ENCODE results near the gene SHISA3.

The SHISA3 gene

GRCh38 chr4:42396752-42397634 lies at the start of gene SHISA3:
TSS of gene SHISA3 (plus strand) at chr4:42397488. CDS start at chr4:42398057, 569 bp downstream.
- H3K36me3 ChIP-seq: no peaks in the 10 kb centered on the region
- no peak for TF ChIP-seq Cebpa-rat (IDR thresholded peaks at IDR 0.05)
- peak within 1 kb of the TSS; percentile 56 to 74 (median 66) for H3K4me3 ChIP-seq
- no peaks in the 10 kb centered on the region for H3K9me3 ChIP-seq (replicated peaks in 1 of 11)
- H3K4me2 ChIP-seq: peak within 1 kb of the TSS; percentile 94 to 100 (median 99)
- H3K27ac ChIP-seq: no peak within 1 kb of the TSS
- H3K27me3 ChIP-seq: peaks cover 71 to 81% (median 74%) of the 10 kb centered on the region in 11 experiments
- peak within 1 kb of the TSS; percentile 26 to 67 (median 54); a peak in 20 of 22 replicates for H3K9ac ChIP-seq
- H4K20me1 ChIP-seq: peaks cover 0 to 36% (median 22%) of the 10 kb centered on the region in 11 experiments; a peak in 14 of 22 replicates
- H3K4me1 ChIP-seq: peaks cover 16 to 22% (median 20%) of the 10 kb centered on the region in 10 experiments; a peak in 18 of 20 replicates

- Histone ChIP-seq H3K4me2 (0 out of 22 replicates have a peak overlapping the region, but pooled peaks of 1 of the 11 experiments have one; percentile 1), H3K4me3 (no peak overlapping the region), H3K9ac (no peak overlapping the region), H4K20me1 (no peaks in the 10 kb centered on the region), H3K9me3 (replicated peaks in 1 of 11) (peaks cover 0 to 17% (median 11%) of the 10 kb centered on the region in 11 experiments; a peak in 10 of 22 replicates), H3K27ac (no peak overlapping the region), H3K36me3 (no peaks in the 10 kb centered on the region), H3K4me1 (peaks cover 0 to 36% (median 5%) of the 10 kb centered on the region in 10 experiments; a peak in 10 of 20 replicates), H3K27me3 (no peaks in the 10 kb centered on the region)
- no peak for TF ChIP-seq Cebpa-rat (IDR thresholded peaks at IDR 0.05)
Measured at GRCh38 chr4:42348247-42348646, 49.0 kb upstream of the SHISA3 start.

- no peak overlapping the region for H3K27ac ChIP-seq
- no peak for TF ChIP-seq Cebpa-rat (IDR thresholded peaks at IDR 0.05)
Measured at GRCh38 chr4:42348692-42349091, 48.6 kb upstream of the SHISA3 start.

GRCh38 chr4:42350611-42351182 lies 46.6 kb upstream of the SHISA3 start:
- no peaks in the 10 kb centered on the region for H3K36me3 ChIP-seq
- no peak overlapping the region; a peak in 1 of 22 replicates for H3K9ac ChIP-seq
- peaks cover 0 to 36% (median 5%) of the 10 kb centered on the region in 10 experiments; a peak in 10 of 20 replicates for H3K4me1 ChIP-seq
- peak overlapping the region in 2 of 11 experiments; percentile 22 to 29; a peak in 2 of 22 replicates for H3K27ac ChIP-seq
- TF ChIP-seq Cebpa-rat (IDR thresholded peaks at IDR 0.05): no peak
- no peaks in the 10 kb centered on the region for H4K20me1 ChIP-seq
- H3K27me3 ChIP-seq: no peaks in the 10 kb centered on the region
- peak overlapping the region in 5 of 11 experiments; percentile 30 to 54 (median 35); a peak in 8 of 22 replicates for H3K4me2 ChIP-seq
- no peak overlapping the region for H3K4me3 ChIP-seq
- H3K9me3 ChIP-seq (replicated peaks in 1 of 11): peaks cover 0 to 17% (median 11%) of the 10 kb centered on the region in 11 experiments; a peak in 10 of 22 replicates

More at GRCh38 chr4:42348692-42349091, 48.6 kb upstream of the SHISA3 start:
- H3K27me3 ChIP-seq: no peaks in the 10 kb centered on the region
- H3K9me3 ChIP-seq (replicated peaks in 1 of 11): peaks cover 0 to 17% (median 11%) of the 10 kb centered on the region in 11 experiments; a peak in 10 of 22 replicates
- peaks cover 0 to 36% (median 5%) of the 10 kb centered on the region in 10 experiments; a peak in 10 of 20 replicates for H3K4me1 ChIP-seq
- no peaks in the 10 kb centered on the region for H4K20me1 ChIP-seq
- H3K9ac ChIP-seq: no peak overlapping the region
- H3K4me3 ChIP-seq: no peak overlapping the region
- no peak overlapping the region for H3K4me2 ChIP-seq
- H3K36me3 ChIP-seq: no peaks in the 10 kb centered on the region

GRCh38 chr4:42352049-42352448 lies 45.2 kb upstream of the SHISA3 start:
- Histone ChIP-seq H3K4me3 (no peak overlapping the region), H3K27me3 (no peaks in the 10 kb centered on the region), H3K4me1 (peaks cover 0 to 34% (median 5%) of the 10 kb centered on the region in 10 experiments; a peak in 10 of 20 replicates), H3K36me3 (no peaks in the 10 kb centered on the region), H3K9ac (no peak overlapping the region), H3K27ac (no peak overlapping the region), H4K20me1 (no peaks in the 10 kb centered on the region), H3K4me2 (no peak overlapping the region), H3K9me3 (replicated peaks in 1 of 11) (peaks cover 0 to 17% (median 9%) of the 10 kb centered on the region in 11 experiments; a peak in 10 of 22 replicates)
- no peak for TF ChIP-seq Cebpa-rat (IDR thresholded peaks at IDR 0.05)

DNA sequence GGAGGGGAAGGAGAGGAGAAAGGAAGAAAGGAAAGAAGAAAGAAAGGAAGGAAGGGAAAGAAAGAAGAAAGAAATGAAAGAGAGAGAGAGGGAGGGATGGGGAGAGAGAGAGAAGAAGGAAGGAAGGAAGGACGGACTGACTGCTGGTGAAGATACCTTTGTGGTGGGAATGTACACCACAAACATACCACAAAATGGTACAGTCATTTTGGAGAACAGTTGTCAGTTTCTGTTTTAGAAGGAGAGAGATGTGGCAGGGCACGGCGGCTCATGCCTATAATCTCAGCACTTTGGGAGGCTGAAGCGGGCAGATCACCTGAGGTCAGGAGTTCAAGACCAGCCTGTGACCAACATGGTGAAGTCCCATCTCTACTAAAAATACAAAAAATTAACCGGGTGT lies 40.0 kb upstream of the SHISA3 start:
- Histone ChIP-seq H3K4me1 (peaks cover 0 to 3% (median 0%) of the 10 kb centered on the region in 10 experiments; a peak in 1 of 20 replicates), H3K9ac (no peak overlapping the region), H4K20me1 (no peaks in the 10 kb centered on the region), H3K36me3 (no peaks in the 10 kb centered on the region), H3K4me2 (no peak overlapping the region; a peak in 1 of 22 replicates), H3K9me3 (replicated peaks in 1 of 11) (peaks cover 0 to 8% (median 5%) of the 10 kb centered on the region in 11 experiments; a peak in 9 of 22 replicates), H3K27me3 (no peaks in the 10 kb centered on the region), H3K27ac (no peak overlapping the region), H3K4me3 (no peak overlapping the region)
- no peak for TF ChIP-seq Cebpa-rat (IDR thresholded peaks at IDR 0.05)

DNA sequence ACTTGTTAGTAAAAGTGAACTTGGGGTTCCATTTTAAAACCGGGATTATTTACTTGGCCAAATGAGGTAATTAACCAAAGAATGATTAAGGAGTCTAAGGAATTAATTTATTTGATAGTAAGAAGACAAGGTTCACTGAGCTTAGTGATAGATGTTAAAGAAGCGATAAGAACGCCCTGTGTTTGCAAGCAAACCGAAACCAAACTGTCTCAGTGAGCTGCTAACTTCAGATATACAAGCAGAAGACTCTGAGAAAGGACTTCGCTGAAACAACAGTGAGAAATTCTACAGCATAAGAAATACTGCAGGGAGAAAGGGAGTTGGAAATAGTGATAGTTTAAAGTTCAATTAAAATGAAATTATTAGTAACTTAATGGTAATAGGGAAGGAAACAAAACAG lies 37.6 kb upstream of the SHISA3 start:
- Histone ChIP-seq H3K27me3 (no peaks in the 10 kb centered on the region), H3K9me3 (replicated peaks in 1 of 11) (no peaks in the 10 kb centered on the region), H4K20me1 (no peaks in the 10 kb centered on the region), H3K36me3 (no peaks in the 10 kb centered on the region), H3K4me2 (no peak overlapping the region), H3K27ac (no peak overlapping the region), H3K4me1 (peaks cover 0 to 3% (median 0%) of the 10 kb centered on the region in 10 experiments; a peak in 1 of 20 replicates), H3K9ac (no peak overlapping the region), H3K4me3 (no peak overlapping the region)
- TF ChIP-seq Cebpa-rat (IDR thresholded peaks at IDR 0.05): no peak

- no peak overlapping the region for H3K4me3 ChIP-seq
Measured at GRCh38 chr4:42360256-42360669, 37.0 kb upstream of the SHISA3 start.

DNA sequence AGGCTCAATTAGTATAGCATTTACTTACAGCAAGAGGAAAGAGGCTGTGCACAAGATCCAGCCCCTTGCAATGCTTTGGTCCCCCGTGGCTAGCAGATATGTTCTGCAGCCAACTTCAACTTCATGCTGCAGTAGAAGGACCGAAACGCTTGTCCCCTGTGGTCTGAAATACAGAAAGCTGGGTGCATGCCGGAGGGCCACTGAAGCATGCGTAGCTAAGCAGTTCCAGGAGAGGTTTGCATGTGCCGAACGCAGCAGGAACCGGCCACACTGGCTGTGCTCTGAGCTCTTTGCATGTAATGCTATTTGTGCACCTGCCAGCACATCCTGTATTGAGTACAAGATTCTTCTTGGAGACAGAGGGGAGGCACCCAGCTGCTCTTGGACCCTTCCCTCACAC lies 35.8 kb upstream of the SHISA3 start:
- H3K9ac ChIP-seq: no peak overlapping the region
- no peak overlapping the region for H3K4me2 ChIP-seq
- TF ChIP-seq Cebpa-rat (IDR thresholded peaks at IDR 0.05): no peak
- H3K9me3 ChIP-seq (replicated peaks in 1 of 11): no peaks in the 10 kb centered on the region
- no peak overlapping the region for H3K4me3 ChIP-seq
- H3K36me3 ChIP-seq: no peaks in the 10 kb centered on the region
- H3K4me1 ChIP-seq: peaks cover 0 to 3% (median 0%) of the 10 kb centered on the region in 10 experiments; a peak in 1 of 20 replicates
- no peaks in the 10 kb centered on the region for H4K20me1 ChIP-seq
- H3K27ac ChIP-seq: no peak overlapping the region
- H3K27me3 ChIP-seq: no peaks in the 10 kb centered on the region

More at GRCh38 chr4:42360256-42360669, 37.0 kb upstream of the SHISA3 start:
- Histone ChIP-seq H3K9ac (no peak overlapping the region), H3K4me1 (peaks cover 0 to 3% (median 0%) of the 10 kb centered on the region in 10 experiments; a peak in 1 of 20 replicates), H3K4me2 (no peak overlapping the region), H3K27me3 (no peaks in the 10 kb centered on the region), H3K9me3 (replicated peaks in 1 of 11) (no peaks in the 10 kb centered on the region), H3K36me3 (no peaks in the 10 kb centered on the region), H3K27ac (no peak overlapping the region), H4K20me1 (no peaks in the 10 kb centered on the region)
- TF ChIP-seq Cebpa-rat (IDR thresholded peaks at IDR 0.05): no peak
